Liver (tissue), 2 donors: ENCODE data around the gene MAPK7.

Experiments
- YY1 ChIP-seq: IDR thresholded peaks from 2 replicates; pipeline ENCODE4 v1.6.1; 2016; ENCODE audit warnings: antibody characterized with exemption, mild to moderate bottlenecking
- TF ChIP-seq, protein P1 (sequence below): fragments of 150-350 bp; IDR thresholded peaks from 2 replicates; pipeline ENCODE4 v1.5.1; 2017; ENCODE audit warnings: improper control_type of control experiment, low read depth, low read length; ENCODE audit not compliant: missing input control
- TF ChIP-seq, protein P2 (sequence below): IDR thresholded peaks from 2 replicates; pipeline ENCODE4 v1.6.1; 2016; ENCODE audit warnings: antibody characterized with exemption, mild to moderate bottlenecking
- donor health status: healthy.

DNA sequence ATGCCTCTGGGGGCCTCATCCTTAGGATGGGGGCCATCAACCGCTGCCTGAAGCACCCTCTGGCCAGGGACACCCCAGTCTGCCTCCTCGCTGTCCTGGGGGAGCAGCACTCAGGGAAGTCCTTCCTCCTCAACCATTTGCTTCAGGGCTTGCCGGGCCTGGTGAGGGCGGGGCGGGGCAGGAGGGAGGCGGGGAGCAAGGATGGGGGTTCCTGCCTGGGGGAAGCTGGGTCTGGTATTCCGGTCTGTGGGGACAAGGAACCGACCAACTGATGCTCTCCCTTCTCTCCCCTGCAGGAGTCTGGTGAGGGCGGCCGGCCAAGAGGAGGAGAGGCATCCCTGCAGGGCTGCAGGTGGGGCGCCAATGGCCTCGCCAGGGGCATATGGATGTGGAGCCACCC, 34.7 kb downstream of the MAPK7 start:
- TF ChIP-seq, protein P1, sequence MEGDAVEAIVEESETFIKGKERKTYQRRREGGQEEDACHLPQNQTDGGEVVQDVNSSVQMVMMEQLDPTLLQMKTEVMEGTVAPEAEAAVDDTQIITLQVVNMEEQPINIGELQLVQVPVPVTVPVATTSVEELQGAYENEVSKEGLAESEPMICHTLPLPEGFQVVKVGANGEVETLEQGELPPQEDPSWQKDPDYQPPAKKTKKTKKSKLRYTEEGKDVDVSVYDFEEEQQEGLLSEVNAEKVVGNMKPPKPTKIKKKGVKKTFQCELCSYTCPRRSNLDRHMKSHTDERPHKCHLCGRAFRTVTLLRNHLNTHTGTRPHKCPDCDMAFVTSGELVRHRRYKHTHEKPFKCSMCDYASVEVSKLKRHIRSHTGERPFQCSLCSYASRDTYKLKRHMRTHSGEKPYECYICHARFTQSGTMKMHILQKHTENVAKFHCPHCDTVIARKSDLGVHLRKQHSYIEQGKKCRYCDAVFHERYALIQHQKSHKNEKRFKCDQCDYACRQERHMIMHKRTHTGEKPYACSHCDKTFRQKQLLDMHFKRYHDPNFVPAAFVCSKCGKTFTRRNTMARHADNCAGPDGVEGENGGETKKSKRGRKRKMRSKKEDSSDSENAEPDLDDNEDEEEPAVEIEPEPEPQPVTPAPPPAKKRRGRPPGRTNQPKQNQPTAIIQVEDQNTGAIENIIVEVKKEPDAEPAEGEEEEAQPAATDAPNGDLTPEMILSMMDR: no peak
- TF ChIP-seq YY1: no peak
- TF ChIP-seq, protein P2, sequence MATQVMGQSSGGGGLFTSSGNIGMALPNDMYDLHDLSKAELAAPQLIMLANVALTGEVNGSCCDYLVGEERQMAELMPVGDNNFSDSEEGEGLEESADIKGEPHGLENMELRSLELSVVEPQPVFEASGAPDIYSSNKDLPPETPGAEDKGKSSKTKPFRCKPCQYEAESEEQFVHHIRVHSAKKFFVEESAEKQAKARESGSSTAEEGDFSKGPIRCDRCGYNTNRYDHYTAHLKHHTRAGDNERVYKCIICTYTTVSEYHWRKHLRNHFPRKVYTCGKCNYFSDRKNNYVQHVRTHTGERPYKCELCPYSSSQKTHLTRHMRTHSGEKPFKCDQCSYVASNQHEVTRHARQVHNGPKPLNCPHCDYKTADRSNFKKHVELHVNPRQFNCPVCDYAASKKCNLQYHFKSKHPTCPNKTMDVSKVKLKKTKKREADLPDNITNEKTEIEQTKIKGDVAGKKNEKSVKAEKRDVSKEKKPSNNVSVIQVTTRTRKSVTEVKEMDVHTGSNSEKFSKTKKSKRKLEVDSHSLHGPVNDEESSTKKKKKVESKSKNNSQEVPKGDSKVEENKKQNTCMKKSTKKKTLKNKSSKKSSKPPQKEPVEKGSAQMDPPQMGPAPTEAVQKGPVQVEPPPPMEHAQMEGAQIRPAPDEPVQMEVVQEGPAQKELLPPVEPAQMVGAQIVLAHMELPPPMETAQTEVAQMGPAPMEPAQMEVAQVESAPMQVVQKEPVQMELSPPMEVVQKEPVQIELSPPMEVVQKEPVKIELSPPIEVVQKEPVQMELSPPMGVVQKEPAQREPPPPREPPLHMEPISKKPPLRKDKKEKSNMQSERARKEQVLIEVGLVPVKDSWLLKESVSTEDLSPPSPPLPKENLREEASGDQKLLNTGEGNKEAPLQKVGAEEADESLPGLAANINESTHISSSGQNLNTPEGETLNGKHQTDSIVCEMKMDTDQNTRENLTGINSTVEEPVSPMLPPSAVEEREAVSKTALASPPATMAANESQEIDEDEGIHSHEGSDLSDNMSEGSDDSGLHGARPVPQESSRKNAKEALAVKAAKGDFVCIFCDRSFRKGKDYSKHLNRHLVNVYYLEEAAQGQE: no peak
